ENCODE results near the gene ASB13.

DNA sequence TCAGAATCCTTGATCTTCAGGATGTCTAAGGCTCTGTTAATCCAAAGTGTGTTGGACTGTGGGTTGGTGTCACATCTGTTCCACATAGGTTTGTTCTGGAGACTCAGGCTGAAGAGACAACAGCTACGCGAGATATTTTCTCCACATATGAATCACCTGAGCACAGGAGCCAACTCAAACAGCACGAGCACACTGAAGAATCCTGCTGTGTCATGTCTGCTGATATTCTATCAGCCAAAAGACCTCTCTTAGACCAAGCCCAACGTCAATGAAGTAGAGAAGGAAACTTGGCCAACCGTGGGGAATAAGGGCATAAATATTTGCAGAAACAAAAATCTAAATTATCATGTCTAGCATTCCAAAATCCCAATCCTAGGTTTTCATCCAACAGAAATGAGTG, 15.5 kb upstream of the ASB13 start:
- TF ChIP-seq JUND (IDR thresholded peaks at IDR 0.05; ENCODE audit: low read depth, low read length) (no peak), KDM1A (IDR thresholded peaks at IDR 0.05; ENCODE audit: borderline replicate concordance) (no peak), EZH2 (IDR thresholded peaks at IDR 0.05; ENCODE audit: borderline replicate concordance, control insufficient read depth, low read depth, low read length) (no peak), MXI1 (IDR thresholded peaks at IDR 0.05; ENCODE audit: low read depth, low read length) (no peak), GABPA (IDR thresholded peaks at IDR 0.05; ENCODE audit: low read depth) (no peak), POLR2AphosphoS5 (IDR thresholded peaks at IDR 0.05; ENCODE audit: low read length) (no peak), MYB (IDR thresholded peaks at IDR 0.05; ENCODE audit: borderline replicate concordance, low read depth, low read length) (no peak), TAF1 (IDR thresholded peaks at IDR 0.05; ENCODE audit: borderline replicate concordance, low read depth, low read length) (no peak), NFYB (IDR thresholded peaks at IDR 0.05; ENCODE audit: insufficient read depth, low read depth, low read length) (no peak)
- TF ChIP-seq, protein P1, sequence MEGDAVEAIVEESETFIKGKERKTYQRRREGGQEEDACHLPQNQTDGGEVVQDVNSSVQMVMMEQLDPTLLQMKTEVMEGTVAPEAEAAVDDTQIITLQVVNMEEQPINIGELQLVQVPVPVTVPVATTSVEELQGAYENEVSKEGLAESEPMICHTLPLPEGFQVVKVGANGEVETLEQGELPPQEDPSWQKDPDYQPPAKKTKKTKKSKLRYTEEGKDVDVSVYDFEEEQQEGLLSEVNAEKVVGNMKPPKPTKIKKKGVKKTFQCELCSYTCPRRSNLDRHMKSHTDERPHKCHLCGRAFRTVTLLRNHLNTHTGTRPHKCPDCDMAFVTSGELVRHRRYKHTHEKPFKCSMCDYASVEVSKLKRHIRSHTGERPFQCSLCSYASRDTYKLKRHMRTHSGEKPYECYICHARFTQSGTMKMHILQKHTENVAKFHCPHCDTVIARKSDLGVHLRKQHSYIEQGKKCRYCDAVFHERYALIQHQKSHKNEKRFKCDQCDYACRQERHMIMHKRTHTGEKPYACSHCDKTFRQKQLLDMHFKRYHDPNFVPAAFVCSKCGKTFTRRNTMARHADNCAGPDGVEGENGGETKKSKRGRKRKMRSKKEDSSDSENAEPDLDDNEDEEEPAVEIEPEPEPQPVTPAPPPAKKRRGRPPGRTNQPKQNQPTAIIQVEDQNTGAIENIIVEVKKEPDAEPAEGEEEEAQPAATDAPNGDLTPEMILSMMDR (IDR thresholded peaks at IDR 0.05 in 2 of 3, conservative IDR thresholded peaks at IDR 0.05 in 1 of 3; ENCODE audit: control insufficient read depth in 2 of 3, extremely low read depth in 1 of 3, insufficient read depth in 1 of 3, low read depth in 3 of 3, low read length in 3 of 3): no peak
- TF ChIP-seq, protein P2, sequence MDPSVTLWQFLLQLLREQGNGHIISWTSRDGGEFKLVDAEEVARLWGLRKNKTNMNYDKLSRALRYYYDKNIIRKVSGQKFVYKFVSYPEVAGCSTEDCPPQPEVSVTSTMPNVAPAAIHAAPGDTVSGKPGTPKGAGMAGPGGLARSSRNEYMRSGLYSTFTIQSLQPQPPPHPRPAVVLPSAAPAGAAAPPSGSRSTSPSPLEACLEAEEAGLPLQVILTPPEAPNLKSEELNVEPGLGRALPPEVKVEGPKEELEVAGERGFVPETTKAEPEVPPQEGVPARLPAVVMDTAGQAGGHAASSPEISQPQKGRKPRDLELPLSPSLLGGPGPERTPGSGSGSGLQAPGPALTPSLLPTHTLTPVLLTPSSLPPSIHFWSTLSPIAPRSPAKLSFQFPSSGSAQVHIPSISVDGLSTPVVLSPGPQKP (IDR thresholded peaks at IDR 0.05; ENCODE audit: low read depth, low read length): no peak
- TF ChIP-seq, protein P3, sequence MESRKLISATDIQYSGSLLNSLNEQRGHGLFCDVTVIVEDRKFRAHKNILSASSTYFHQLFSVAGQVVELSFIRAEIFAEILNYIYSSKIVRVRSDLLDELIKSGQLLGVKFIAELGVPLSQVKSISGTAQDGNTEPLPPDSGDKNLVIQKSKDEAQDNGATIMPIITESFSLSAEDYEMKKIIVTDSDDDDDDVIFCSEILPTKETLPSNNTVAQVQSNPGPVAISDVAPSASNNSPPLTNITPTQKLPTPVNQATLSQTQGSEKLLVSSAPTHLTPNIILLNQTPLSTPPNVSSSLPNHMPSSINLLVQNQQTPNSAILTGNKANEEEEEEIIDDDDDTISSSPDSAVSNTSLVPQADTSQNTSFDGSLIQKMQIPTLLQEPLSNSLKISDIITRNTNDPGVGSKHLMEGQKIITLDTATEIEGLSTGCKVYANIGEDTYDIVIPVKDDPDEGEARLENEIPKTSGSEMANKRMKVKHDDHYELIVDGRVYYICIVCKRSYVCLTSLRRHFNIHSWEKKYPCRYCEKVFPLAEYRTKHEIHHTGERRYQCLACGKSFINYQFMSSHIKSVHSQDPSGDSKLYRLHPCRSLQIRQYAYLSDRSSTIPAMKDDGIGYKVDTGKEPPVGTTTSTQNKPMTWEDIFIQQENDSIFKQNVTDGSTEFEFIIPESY (IDR thresholded peaks at IDR 0.05): no peak
